HG03439 (cell line): ENCODE data around the gene DNAJC19.

ENCODE experiments used
- ATAC-seq: cut with Tn5 transposase; IDR thresholded peaks from one replicate; pipeline ENCODE4 v1.9.1; 2021; ENCODE audit warnings: mild to moderate bottlenecking, moderate library complexity; ENCODE audit not compliant: unreplicated experiment

The DNAJC19 gene

DNA sequence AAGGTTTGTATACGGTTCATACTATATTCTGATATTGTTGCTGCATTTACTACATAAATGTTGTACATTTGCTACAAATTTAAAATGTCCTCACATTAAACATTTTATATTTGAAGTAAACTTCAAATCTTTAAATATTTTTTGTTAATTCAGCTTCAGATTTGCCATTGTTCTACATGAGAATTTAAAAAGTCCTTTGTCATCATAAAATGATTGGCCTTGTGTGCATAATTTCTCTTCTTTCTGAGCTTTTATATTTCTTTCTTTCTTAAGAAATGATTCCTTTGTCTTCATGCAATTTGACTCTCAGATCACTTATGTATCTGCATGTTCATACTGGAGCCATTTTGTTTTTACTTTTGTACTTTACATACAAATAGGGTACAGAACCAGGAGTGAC, 28.0 kb downstream of the DNAJC19 start:
- ATAC-seq, result no peak

DNA sequence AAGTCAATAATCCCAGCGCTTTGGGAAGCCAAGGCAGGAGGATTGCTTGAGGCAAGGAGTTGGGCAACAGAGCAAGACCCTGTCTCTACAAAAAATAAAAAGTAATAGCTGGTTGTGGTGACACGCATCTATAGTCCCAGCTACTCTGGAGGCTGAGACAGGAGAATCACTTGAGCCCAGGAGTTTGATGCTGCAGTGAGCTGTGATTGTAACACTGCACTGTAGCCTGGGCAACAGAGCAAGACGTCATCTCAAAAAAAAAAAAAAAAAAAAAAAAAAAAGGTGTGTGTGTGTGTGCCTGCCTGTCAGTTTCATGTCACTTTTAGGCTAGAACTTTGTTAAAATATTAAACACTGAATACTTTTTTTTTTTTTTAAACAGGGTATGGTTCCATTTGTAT, 28.4 kb downstream of the DNAJC19 start:
- no peak for ATAC-seq

DNA sequence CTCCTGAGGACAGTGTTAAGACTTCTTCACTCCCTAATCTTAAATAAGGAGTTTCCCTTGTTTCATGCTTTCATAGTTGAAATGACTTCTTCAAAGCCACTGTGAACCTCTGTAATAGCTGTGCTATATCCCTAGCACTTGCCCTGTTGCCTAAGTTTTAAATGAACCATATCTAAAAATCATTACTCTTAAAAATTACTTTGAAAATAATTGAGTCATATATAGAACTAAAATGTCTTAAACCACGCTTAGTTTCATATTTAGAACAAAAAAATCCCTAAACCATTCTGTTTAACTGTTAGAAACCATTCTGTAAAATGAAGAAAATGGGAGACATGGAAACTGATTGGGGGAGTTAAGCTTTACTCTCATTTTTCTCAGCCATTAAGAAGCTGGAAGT, 29.8 kb downstream of the DNAJC19 start:
- ATAC-seq, result no peak

DNA sequence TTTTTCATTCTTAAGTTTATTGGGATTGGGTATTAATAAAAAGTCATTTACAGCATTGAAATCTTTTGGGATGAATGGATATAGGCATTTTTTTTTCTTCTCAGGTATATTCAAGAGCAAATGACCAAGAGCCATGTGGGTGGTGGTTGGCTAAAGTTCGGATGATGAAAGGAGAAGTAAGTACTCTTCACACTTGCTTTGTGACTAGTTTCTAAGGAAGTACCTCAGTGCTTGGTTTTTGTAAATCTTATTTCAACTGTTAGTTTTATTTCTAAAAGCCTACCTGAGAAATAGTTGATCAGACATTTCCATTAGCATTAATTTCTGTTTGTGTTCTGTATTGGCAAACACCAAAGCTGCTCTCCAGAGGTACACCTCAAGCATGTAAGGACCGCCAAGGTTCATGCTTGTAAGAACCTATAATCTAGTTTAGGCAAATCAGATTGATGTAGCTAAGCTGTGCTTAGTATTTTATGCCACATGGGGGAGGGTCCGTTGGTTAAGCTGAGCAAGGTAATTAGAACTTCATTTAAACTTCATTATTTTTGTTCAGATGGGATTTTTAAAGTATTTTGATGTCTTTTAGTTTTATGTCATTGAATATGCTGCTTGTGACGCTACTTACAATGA, 41.7 kb downstream of the DNAJC19 start:
- no peak for ATAC-seq

DNA sequence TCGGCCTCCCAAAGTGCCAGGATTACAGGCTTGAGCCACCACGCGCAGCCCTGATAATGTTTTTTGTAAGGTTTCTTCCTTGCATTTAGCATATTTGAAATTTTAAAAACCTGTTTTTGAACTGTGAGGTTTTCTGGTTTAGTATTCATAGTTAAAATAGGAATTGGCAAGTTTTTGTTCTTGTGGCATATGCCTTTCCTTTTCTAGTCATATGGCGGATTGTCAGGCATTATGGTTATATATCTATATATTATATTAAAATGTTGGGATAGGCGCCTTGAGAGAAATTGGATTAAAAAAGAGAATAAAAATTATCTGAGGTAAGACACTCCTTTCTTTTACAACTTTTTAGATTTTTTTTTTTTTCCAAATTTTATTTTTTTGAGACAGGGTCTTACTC, 48.7 kb downstream of the DNAJC19 start:
- no peak for ATAC-seq

DNA sequence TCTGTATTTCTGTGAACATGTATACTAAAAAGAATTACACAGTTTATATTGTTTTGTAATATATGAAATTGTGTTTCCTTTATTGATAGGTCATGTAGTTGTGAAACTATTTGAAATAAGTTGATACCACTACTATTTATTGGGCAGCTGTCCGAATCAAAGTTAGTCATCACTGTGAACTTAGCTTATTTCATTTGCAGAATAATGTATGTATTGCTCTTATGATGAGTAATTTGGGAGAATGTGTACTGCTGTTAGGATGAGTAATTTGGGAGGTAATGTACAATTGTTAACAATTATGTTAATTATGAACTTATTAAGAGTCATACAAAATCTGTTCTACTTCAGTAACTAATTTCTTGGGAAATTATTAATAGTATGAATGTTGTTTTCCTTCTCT, 54.9 kb downstream of the DNAJC19 start:
- ATAC-seq, result no peak
